CD4-positive, CD25-positive, alpha-beta regulatory T cell (primary cell): ENCODE results near the gene PROSER1. TPM values are rescaled to one million over a fixed set of nuclear protein-coding genes. Genes with fewer than 3 reads are reported as not detected.

Experiments
- ATAC-seq, 2 donors: fragments of 150-1000 bp; cut with Tn5 transposase; one replicate each; pipeline ENCODE4 v1.10.0; 2021; ENCODE audit warnings: low read depth in 2 of 2, moderate number of reproducible peaks in 2 of 2, moderate library complexity in 1 of 2
- DNase-seq, 3 donors: peaks; one replicate each; pipeline versions ENCODE4 v3.0.0 to v3.0.0-alpha.2; 2012 to 2022; ENCODE audit warnings: mixed read lengths in 1 of 3
- H3K27ac ChIP-seq: one replicate; pipeline ENCODE4 v1.7.0; 2013; ENCODE audit warnings: mild to moderate bottlenecking, low read length; ENCODE audit not compliant: insufficient read depth, poor library complexity, severe bottlenecking
- H3K27me3 ChIP-seq: one replicate; pipeline ENCODE4 v1.7.0; 2013; ENCODE audit warnings: low read length; ENCODE audit not compliant: control insufficient read depth, insufficient read depth
- H3K36me3 ChIP-seq: one replicate; pipeline ENCODE4 v1.7.0; 2013; ENCODE audit warnings: mild to moderate bottlenecking, low read length, moderate library complexity; ENCODE audit not compliant: control insufficient read depth, insufficient read depth
- H3K4me1 ChIP-seq: 2 replicates; pipeline ENCODE4 v1.7.0; 2013; ENCODE audit warnings: mild to moderate bottlenecking, low read length; ENCODE audit not compliant: insufficient read depth, control insufficient read depth, poor library complexity, severe bottlenecking
- H3K4me3 ChIP-seq: one replicate; pipeline ENCODE4 v1.7.0; 2013; ENCODE audit warnings: low read depth, mild to moderate bottlenecking, low read length, moderate library complexity
- H3K9me3 ChIP-seq, 2 experiments: 1 replicate in 1 of 2; 2 replicates in 1 of 2; pipeline ENCODE4 v1.7.0; 2013; ENCODE audit warnings: low read length in 2 of 2, mild to moderate bottlenecking in 1 of 2, moderate library complexity in 1 of 2; ENCODE audit not compliant: control insufficient read depth in 2 of 2
- H3K27ac Mint-ChIP-seq, 3 donors: one replicate each; pipeline ENCODE4 v1.8.0; 2020 to 2022; ENCODE audit warnings: mild to moderate bottlenecking in 3 of 3, mixed read lengths in 3 of 3, moderate library complexity in 2 of 3
- H3K27me3 Mint-ChIP-seq: one replicate; pipeline ENCODE4 v1.8.0; 2022; ENCODE audit warnings: mild to moderate bottlenecking, mixed read lengths
- H3K36me3 Mint-ChIP-seq: one replicate; pipeline ENCODE4 v1.8.0; 2020; ENCODE audit warnings: mixed read lengths
- H3K4me1 Mint-ChIP-seq, 4 donors: one replicate each; pipeline ENCODE4 v1.8.0; 2020 to 2022; ENCODE audit warnings: mixed read lengths in 4 of 4, mild to moderate bottlenecking in 1 of 4
- H3K4me3 Mint-ChIP-seq, 4 donors: one replicate each; pipeline ENCODE4 v1.8.0; 2020 to 2022; ENCODE audit warnings: mild to moderate bottlenecking in 4 of 4, mixed read lengths in 4 of 4, moderate library complexity in 3 of 4
- H3K9me3 Mint-ChIP-seq, 7 donors: one replicate each; pipeline ENCODE4 v1.8.0; 2020 to 2022; ENCODE audit warnings: mixed read lengths in 7 of 7, mild to moderate bottlenecking in 3 of 7, moderate library complexity in 2 of 7
- polyA plus RNA-seq, 4 donors: library from polyadenylated mRNA; unstranded; fragments of 300-500 nt; fragmentation: Illumina TruSeq; gene quantifications; one replicate each; pipeline ENCODE4 v1.2.3, GENCODE V29; 2021
- total RNA-seq: library from RNA; stranded (reverse); gene quantifications from one replicate; pipeline ENCODE4 v1.2.3, GENCODE V29; 2022

Gene PROSER1
- total and polyA plus RNA-seq, 5 donors from 2014 or later, result 10.7 to 42.9 (median 13.4) TPM

DNA sequence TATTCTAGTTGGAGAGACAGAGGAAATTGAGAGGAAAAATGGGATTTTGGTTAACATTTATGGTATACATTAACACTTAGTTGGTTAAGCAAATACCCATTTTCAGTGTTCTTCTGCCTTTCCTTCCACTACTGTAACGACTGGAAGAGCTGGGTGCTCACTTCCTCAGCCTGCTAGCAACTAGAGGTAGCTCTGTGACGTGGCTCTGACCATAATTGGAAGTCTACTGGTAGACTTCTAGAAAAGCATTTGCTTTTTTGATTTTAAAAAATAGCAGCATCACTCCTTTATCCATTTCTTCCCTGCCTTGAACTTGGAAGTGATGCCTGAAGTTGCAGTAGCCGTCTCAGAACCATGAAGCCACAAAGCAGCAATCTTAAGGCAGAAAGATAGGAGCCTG lies 16.2 kb upstream of the PROSER1 start:
- ATAC-seq (no peak), DNase-seq (no peak)
- peaks cover 0 to 4% (median 2%) of the 10 kb centered on the region in 7 donors for H3K9me3 Mint-ChIP-seq
- peaks cover 16% of the 10 kb centered on the region for H3K36me3 Mint-ChIP-seq
- H3K4me1 Mint-ChIP-seq, result peaks cover 10 to 30% (median 21%) of the 10 kb centered on the region in 4 donors
- H3K4me3 Mint-ChIP-seq, result no peak overlapping the region
- no peak overlapping the region for H3K27ac Mint-ChIP-seq
- Histone ChIP-seq H3K4me1 (no peaks in the 10 kb centered on the region), H3K36me3 (peaks cover 4% of the 10 kb centered on the region), H3K4me3 (no peak overlapping the region), H3K27me3 (no peaks in the 10 kb centered on the region), H3K27ac (no peak overlapping the region), H3K9me3 (no peaks in the 10 kb centered on the region)
- H3K27me3 Mint-ChIP-seq, result no peaks in the 10 kb centered on the region

DNA sequence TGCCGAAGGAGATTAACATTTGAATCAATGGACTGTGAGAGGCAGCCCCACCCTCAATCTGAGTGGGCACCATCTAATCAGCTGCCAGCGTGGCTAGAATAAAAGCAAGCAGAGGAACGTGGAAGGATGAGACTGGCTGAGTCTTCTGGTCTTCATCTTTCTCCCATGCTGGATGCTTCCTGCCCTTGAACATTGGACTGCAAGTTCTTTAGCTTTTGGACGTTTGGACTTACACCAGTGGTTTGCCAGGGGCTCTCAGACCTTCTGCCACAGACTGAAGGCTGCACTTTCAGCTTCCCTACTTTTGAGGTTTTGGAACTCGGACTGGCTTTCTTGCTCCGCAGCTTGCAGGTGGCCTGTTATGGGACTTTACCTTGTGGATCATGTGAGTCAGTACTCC lies 15.1 kb upstream of the PROSER1 start:
- H3K27ac ChIP-seq, result no peak overlapping the region
- H3K4me1 Mint-ChIP-seq, result peaks cover 13 to 25% (median 17%) of the 10 kb centered on the region in 4 donors
- ATAC-seq (no peak), DNase-seq (no peak)
- H3K4me3 ChIP-seq, result no peak overlapping the region
- H3K9me3 ChIP-seq, result no peaks in the 10 kb centered on the region
- H3K36me3 ChIP-seq, result peaks cover 10% of the 10 kb centered on the region
- H3K36me3 Mint-ChIP-seq, result peaks cover 22% of the 10 kb centered on the region
- H3K27ac Mint-ChIP-seq, result peak overlapping the region in 1 of 3 donors; percentile 10
- H3K4me3 Mint-ChIP-seq, result no peak overlapping the region
- H3K4me1 ChIP-seq, result no peaks in the 10 kb centered on the region
- no peaks in the 10 kb centered on the region for H3K27me3 Mint-ChIP-seq
- H3K9me3 Mint-ChIP-seq, result peaks cover 0 to 4% (median 2%) of the 10 kb centered on the region in 7 donors
- H3K27me3 ChIP-seq, result no peaks in the 10 kb centered on the region

DNA sequence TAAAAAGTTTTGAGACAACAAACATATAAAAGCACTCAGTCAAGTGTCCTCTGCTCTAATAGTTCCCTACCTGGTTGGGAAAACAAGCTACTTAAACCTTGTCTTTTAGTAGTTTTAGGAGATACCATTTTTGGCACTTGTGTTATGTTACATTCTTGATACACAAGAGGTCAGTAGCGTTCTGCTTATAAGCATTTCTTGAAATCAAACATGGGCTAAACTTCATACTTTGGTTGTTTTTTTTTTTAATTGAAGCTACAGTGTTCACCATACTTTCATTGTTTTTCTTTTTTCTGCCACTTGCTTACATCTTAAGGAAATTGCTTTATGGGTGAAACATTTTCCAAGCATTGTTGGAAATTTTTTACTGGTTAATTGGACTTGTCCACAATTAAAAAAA lies 13.3 kb upstream of the PROSER1 start:
- DNase-seq, result peak in 2 of 3 donors; percentile 45 to 49
- ATAC-seq, result no peak
- Histone ChIP-seq H3K27ac (no peak overlapping the region), H3K36me3 (peaks cover 10% of the 10 kb centered on the region), H3K27me3 (no peaks in the 10 kb centered on the region), H3K4me1 (no peaks in the 10 kb centered on the region), H3K4me3 (no peak overlapping the region), H3K9me3 (no peaks in the 10 kb centered on the region)
- Mint-ChIP-seq H3K27ac (no peak overlapping the region), H3K27me3 (no peaks in the 10 kb centered on the region), H3K4me1 (peaks cover 7 to 15% (median 11%) of the 10 kb centered on the region in 4 donors), H3K36me3 (peaks cover 19% of the 10 kb centered on the region), H3K4me3 (no peak overlapping the region), H3K9me3 (peaks cover 0 to 4% (median 2%) of the 10 kb centered on the region in 7 donors)

DNA sequence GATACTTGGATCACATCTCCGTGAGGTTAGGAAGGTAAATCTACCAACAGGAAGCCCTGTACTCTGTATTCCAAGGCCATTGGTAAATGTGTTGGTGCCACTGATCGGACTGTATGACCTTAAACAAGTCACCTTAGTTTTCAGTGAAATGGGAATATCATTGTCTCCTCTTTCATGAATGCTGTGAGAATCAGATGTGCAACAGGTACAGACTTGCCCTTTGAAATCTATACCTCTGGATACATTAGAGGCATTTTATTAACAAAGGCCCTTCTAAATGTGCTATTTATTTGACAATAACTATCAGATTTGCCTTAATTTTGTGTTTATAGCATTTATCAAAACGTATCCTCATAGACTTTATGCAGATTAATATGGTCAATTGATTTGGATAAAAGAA lies 11.4 kb upstream of the PROSER1 start:
- H3K27me3 ChIP-seq, result no peaks in the 10 kb centered on the region
- DNase-seq, result no peak
- no peak for ATAC-seq
- Mint-ChIP-seq H3K27me3 (no peaks in the 10 kb centered on the region), H3K27ac (peak overlapping the region in 1 of 3 donors; percentile 53), H3K9me3 (no peaks in the 10 kb centered on the region), H3K36me3 (peaks cover 15% of the 10 kb centered on the region), H3K4me1 (peaks cover 7 to 14% (median 9%) of the 10 kb centered on the region in 4 donors), H3K4me3 (no peak overlapping the region)
- peaks cover 10% of the 10 kb centered on the region for H3K36me3 ChIP-seq
- H3K4me3 ChIP-seq, result no peak overlapping the region
- no peaks in the 10 kb centered on the region for H3K4me1 ChIP-seq
- no peak overlapping the region for H3K27ac ChIP-seq
- H3K9me3 ChIP-seq, result no peaks in the 10 kb centered on the region

DNA sequence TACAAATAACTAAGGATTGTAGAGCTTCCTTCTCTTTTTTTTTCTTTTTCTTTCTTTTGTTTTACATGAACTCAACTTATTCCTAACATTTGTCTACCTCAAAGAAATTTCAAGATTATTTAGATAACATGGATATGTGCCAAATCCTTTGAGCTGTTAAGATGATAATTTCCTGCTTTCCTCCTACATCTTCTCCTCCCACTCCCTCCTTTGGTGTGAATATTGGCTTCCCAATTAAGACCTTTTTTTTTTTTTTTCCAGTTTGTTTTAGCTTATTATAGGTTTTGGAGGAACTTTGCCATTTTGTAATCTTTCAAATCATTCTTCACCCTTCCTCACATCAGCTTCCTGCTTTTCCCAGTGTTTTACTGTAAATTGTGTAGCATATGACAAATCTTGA lies 10.9 kb upstream of the PROSER1 start:
- no peak for DNase-seq
- no peaks in the 10 kb centered on the region for H3K27me3 ChIP-seq
- no peaks in the 10 kb centered on the region for H3K4me1 ChIP-seq
- H3K27ac ChIP-seq, result no peak overlapping the region
- Mint-ChIP-seq H3K27ac (peak overlapping the region in 1 of 3 donors; percentile 35), H3K4me3 (no peak overlapping the region), H3K27me3 (no peaks in the 10 kb centered on the region), H3K4me1 (peaks cover 5 to 14% (median 7%) of the 10 kb centered on the region in 4 donors), H3K9me3 (no peaks in the 10 kb centered on the region), H3K36me3 (peaks cover 15% of the 10 kb centered on the region)
- no peak overlapping the region for H3K4me3 ChIP-seq
- ATAC-seq, result no peak
- H3K9me3 ChIP-seq, result no peaks in the 10 kb centered on the region
- peaks cover 12% of the 10 kb centered on the region for H3K36me3 ChIP-seq

DNA sequence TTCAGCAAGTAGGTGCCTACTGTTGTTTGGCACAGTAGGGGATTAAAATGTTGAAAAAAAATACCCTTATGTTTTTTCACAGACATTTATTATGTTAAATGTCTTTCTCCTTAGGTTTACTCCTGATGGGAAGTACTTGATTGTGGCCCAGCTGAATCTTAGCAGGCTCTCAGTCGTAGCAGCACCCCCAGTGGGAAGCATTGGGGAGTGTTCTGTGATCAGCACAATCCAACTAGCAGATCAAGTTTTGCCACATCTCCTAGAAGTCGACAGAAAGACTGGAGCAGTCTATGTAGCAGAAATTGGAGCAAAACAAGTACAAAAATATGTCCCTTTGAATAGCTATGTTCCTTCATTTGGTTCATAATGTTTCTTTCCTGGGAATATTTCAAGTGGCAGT lies 9.7 kb upstream of the PROSER1 start:
- H3K4me1 Mint-ChIP-seq, result peaks cover 5 to 14% (median 10%) of the 10 kb centered on the region in 4 donors
- no peak overlapping the region for H3K27ac Mint-ChIP-seq
- H3K27me3 Mint-ChIP-seq, result no peaks in the 10 kb centered on the region
- Histone ChIP-seq H3K27me3 (no peaks in the 10 kb centered on the region), H3K27ac (no peak overlapping the region), H3K9me3 (no peaks in the 10 kb centered on the region), H3K4me3 (no peak overlapping the region), H3K4me1 (no peaks in the 10 kb centered on the region), H3K36me3 (peaks cover 7% of the 10 kb centered on the region)
- no peak overlapping the region for H3K4me3 Mint-ChIP-seq
- peaks cover 15% of the 10 kb centered on the region for H3K36me3 Mint-ChIP-seq
- H3K9me3 Mint-ChIP-seq, result no peaks in the 10 kb centered on the region
- DNase-seq (no peak), ATAC-seq (no peak)

DNA sequence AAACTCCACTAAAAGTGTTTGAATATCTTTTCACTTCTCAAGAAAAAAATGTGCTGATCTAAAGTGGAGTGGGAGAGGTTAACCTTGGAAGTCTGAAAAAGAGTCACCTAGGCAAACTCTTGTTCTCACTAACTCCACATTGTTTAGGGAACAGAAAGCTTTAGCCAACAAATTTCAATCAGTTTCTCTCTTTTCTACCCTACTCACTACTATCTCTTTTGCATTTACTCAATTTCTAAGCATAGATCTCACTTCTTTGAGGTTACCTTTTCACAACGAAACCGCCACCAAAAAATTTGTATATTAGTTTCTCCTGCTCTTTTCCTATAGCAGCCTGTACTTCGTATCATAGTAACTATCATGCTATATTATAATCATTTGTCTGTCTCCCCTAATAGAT lies 6.6 kb upstream of the PROSER1 start:
- no peak for DNase-seq
- peaks cover 14 to 26% (median 15%) of the 10 kb centered on the region in 4 donors for H3K4me1 Mint-ChIP-seq
- ATAC-seq, result no peak
- H3K27ac ChIP-seq, result no peak overlapping the region
- H3K36me3 ChIP-seq, result peaks cover 7% of the 10 kb centered on the region
- H3K4me1 ChIP-seq, result peaks cover 1% of the 10 kb centered on the region
- no peak overlapping the region for H3K4me3 Mint-ChIP-seq
- no peaks in the 10 kb centered on the region for H3K9me3 Mint-ChIP-seq
- H3K4me3 ChIP-seq, result no peak overlapping the region
- no peak overlapping the region for H3K27ac Mint-ChIP-seq
- H3K36me3 Mint-ChIP-seq, result peaks cover 19% of the 10 kb centered on the region
- H3K27me3 Mint-ChIP-seq, result no peaks in the 10 kb centered on the region
- no peaks in the 10 kb centered on the region for H3K27me3 ChIP-seq
- no peaks in the 10 kb centered on the region for H3K9me3 ChIP-seq

DNA sequence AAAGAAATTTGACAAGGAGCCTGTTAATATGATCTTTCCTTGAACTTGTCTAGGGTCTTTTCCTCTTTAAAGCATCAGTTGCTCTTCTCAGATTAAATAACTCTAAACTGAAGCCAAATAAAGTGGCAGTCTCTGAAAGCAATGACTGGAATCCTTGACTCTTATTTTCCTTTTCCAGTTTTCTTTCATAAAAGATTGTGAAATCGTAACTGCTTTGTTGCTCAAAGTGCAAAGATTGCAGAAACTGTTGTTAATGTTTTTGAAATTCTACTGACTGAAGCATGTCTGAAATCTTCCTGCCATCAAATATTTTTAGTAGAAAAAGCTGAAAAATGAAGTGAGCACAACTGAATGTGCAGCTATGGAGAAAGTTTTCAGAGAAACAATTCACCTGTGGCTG lies 2.3 kb upstream of the PROSER1 start:
- no peaks in the 10 kb centered on the region for H3K27me3 ChIP-seq
- H3K27ac ChIP-seq, result no peak overlapping the region
- no peaks in the 10 kb centered on the region for H3K9me3 Mint-ChIP-seq
- H3K4me3 ChIP-seq, result no peak overlapping the region
- H3K4me3 Mint-ChIP-seq, result peak overlapping the region; percentile 18 to 84 (median 60)
- DNase-seq, result no peak
- peaks cover 4% of the 10 kb centered on the region for H3K36me3 Mint-ChIP-seq
- no peaks in the 10 kb centered on the region for H3K27me3 Mint-ChIP-seq
- peaks cover 2% of the 10 kb centered on the region for H3K36me3 ChIP-seq
- peaks cover 26% of the 10 kb centered on the region for H3K4me1 ChIP-seq
- ATAC-seq, result no peak
- peaks cover 20 to 45% (median 34%) of the 10 kb centered on the region in 4 donors for H3K4me1 Mint-ChIP-seq
- H3K9me3 ChIP-seq, result no peaks in the 10 kb centered on the region
- peak overlapping the region; percentile 23 to 28 (median 27) for H3K27ac Mint-ChIP-seq
